ENCODE measurements around the gene UBAC1. TPM values are rescaled to one million over a fixed set of nuclear protein-coding genes. Genes with fewer than 3 reads are reported as not detected.

The UBAC1 gene
- total and polyA plus RNA-seq, 9 of the 15 experiments (the other 6 are each of a cell fraction or from before 2014, with no cell fraction given): 94.0 to 399 (median 228) TPM

- TF ChIP-seq, protein P1, sequence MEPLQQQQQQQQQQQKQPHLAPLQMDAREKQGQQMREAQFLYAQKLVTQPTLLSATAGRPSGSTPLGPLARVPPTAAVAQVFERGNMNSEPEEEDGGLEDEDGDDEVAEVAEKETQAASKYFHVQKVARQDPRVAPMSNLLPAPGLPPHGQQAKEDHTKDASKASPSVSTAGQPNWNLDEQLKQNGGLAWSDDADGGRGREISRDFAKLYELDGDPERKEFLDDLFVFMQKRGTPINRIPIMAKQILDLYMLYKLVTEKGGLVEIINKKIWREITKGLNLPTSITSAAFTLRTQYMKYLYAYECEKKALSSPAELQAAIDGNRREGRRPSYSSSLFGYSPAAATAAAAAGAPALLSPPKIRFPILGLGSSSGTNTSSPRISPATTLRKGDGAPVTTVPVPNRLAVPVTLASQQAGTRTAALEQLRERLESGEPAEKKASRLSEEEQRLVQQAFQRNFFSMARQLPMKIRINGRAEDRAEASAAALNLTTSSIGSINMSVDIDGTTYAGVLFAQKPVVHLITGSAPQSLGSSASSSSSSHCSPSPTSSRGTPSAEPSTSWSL (CRISPR knock-in tag; IDR thresholded peaks at IDR 0.05; ENCODE audit: borderline replicate concordance): no peak
- no peak for TF ChIP-seq CBX5 (IDR thresholded peaks at IDR 0.05; ENCODE audit: borderline replicate concordance, low read depth)
- TF ChIP-seq, protein P2, sequence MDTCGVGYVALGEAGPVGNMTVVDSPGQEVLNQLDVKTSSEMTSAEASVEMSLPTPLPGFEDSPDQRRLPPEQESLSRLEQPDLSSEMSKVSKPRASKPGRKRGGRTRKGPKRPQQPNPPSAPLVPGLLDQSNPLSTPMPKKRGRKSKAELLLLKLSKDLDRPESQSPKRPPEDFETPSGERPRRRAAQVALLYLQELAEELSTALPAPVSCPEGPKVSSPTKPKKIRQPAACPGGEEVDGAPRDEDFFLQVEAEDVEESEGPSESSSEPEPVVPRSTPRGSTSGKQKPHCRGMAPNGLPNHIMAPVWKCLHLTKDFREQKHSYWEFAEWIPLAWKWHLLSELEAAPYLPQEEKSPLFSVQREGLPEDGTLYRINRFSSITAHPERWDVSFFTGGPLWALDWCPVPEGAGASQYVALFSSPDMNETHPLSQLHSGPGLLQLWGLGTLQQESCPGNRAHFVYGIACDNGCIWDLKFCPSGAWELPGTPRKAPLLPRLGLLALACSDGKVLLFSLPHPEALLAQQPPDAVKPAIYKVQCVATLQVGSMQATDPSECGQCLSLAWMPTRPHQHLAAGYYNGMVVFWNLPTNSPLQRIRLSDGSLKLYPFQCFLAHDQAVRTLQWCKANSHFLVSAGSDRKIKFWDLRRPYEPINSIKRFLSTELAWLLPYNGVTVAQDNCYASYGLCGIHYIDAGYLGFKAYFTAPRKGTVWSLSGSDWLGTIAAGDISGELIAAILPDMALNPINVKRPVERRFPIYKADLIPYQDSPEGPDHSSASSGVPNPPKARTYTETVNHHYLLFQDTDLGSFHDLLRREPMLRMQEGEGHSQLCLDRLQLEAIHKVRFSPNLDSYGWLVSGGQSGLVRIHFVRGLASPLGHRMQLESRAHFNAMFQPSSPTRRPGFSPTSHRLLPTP (IDR thresholded peaks at IDR 0.05; ENCODE audit: borderline replicate concordance, extremely low read depth, insufficient read length): no peak
- TF ChIP-seq KAT7 (CRISPR knock-in tag; IDR thresholded peaks at IDR 0.05; ENCODE audit: borderline replicate concordance): peak; percentile 68; the same call in 1 of the 2 replicates
- TF ChIP-seq KAT8 (IDR thresholded peaks at IDR 0.05; ENCODE audit: low read depth): no peak
- TF ChIP-seq HDAC3 (IDR thresholded peaks at IDR 0.05; ENCODE audit: borderline replicate concordance, partially characterized antibody): no peak
- no peak for TF ChIP-seq CCAR2 (IDR thresholded peaks at IDR 0.05; ENCODE audit: low read depth, low read length)
- no peak for TF ChIP-seq ERF (CRISPR knock-in tag; IDR thresholded peaks at IDR 0.05)
- TF ChIP-seq XRCC5 (IDR thresholded peaks at IDR 0.05; ENCODE audit: low read depth, low read length): peak; percentile 47; the same call in 1 of the 2 replicates
- TF ChIP-seq CEBPG (CRISPR knock-in tag; IDR thresholded peaks at IDR 0.05): no peak
- TF ChIP-seq CEBPG (tag; conservative IDR thresholded peaks at IDR 0.05 in 1 of 2, IDR thresholded peaks at IDR 0.05 in 1 of 2): no peak
- peak; percentile 90 for TF ChIP-seq ETS1 (conservative IDR thresholded peaks at IDR 0.05; ENCODE audit: control insufficient read depth, low read depth, low read length)
- TF ChIP-seq U2AF2 (optimal IDR thresholded peaks at IDR 0.05; ENCODE audit: low read depth, low read length): no peak
- no peak for TF ChIP-seq ETV6 (IDR thresholded peaks at IDR 0.05; ENCODE audit: borderline replicate concordance in 1 of 2, low read depth in 2 of 2, low read length in 1 of 2)
- 0 out of 2 replicates have a peak, but pooled peaks have one; percentile 83 for TF ChIP-seq ETV6 (CRISPR knock-in tag; IDR thresholded peaks at IDR 0.05; ENCODE audit: borderline replicate concordance)
- TF ChIP-seq NR2F6 (CRISPR knock-in tag; IDR thresholded peaks at IDR 0.05): no peak
- no peak for TF ChIP-seq HDAC8 (tag; IDR thresholded peaks at IDR 0.05)
Observed at GRCh38 chr9:135971892-135972291, 10.7 kb upstream of the UBAC1 start (continued).
